ENCODE results near the gene PAGE1.
"Not testable (repeated sequence)": the region's sequence is repeated elsewhere in the genome, so short reads cannot be mapped to it uniquely, and the experiment has no call there.

PAGE1 gene, protein sequence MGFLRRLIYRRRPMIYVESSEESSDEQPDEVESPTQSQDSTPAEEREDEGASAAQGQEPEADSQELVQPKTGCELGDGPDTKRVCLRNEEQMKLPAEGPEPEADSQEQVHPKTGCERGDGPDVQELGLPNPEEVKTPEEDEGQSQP

DNA sequence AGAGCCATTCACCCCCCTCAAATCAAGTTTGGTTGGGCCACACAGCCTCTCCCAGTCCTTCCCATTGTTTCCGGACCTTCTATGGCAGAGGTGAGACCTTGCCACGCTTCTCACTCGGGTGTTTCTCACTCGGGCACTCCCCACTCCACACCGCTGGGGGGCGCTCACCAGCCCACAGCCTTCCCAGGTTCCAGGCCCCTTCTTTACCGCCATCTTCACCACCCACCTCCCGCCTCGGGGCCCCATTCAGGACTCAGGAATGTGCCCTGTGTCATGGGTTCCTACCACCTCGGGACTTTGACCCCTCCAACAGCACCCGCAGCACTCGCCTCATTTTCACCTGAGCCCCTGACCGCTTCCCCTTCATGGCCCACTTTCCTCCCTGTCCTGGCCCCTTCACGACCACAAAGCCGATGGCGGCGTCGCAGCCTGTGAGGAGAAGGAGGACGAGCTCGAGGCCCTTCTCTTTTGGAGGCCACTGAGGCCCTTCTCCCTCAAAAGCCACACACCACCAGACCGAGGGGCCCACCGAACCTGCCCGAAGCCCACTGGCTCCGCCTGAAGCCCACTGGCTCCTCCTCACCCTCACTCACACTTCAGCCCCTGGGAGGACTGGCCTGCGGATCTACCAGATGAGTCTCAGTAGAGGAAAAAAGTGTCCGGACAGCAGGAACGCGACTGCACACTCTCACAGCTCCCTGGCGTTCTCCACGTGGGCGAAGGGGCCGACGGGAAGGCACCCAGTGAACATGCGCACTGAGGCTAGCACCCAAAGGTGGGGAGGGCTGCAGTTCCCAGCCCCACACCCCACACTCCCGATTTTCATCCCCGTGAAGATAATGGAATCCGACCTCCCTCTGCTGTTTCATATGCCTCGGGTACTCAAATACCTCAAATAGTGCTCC is at the start of gene PAGE1:
Gene PAGE1 (minus strand): TSS at position 709 of the 905 bp plus-strand sequence. CDS start 1,214 bp downstream, outside the sequence.
- DNase-seq, result no peak

DNA sequence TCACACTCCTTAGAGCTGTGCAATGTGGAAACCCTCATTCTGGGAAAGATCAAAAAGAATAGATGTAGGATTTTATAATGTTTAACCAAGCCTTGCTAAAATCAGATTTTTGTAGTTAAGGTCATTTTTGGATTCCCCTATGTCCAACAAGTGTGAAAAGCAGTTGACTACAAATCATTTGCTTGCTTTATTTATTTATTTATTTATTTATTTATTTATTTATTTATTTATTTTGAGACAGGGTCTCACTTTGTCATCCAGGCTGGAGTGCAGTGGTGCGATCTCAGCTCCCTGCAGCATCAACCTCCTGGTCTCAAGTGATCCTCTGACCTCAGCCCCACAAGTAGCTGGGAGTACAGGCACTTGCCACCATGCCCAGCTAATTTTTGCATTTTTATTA is 45.7 kb upstream of the PAGE1 start:
- DNase-seq, result not testable (repeated sequence)

- DNase-seq, result no peak
These were observed 32.1 kb upstream of the PAGE1 start for GRCh38 chrX:49727847-49728246.

- no peak for DNase-seq
These were observed 31.2 kb upstream of the PAGE1 start for GRCh38 chrX:49726966-49727365.

- no peak for DNase-seq
These were observed 30.4 kb upstream of the PAGE1 start for GRCh38 chrX:49725923-49726904.

- DNase-seq, result no peak
These were observed 29.6 kb upstream of the PAGE1 start for GRCh38 chrX:49725401-49725800.

DNA sequence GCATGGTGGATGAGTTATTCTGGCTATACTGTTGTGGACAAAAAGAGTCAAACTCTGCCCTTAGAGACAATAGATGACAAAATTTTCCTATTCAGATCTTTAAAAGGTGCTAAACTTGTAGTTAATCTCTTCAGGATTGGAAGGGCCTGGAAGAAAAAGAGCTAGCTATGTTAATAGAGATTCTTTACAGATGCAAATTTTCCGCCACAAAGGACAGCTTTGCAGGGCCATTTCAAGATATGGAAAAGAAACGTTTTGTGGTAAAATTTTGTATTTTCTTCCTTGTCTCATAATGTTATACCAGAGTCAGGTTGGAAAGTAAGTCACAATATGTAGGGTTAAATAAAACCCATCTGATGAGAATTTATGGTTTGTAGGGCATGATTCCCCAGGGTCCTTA is 24.3 kb upstream of the PAGE1 start:
- DNase-seq, result not testable (repeated sequence)

GRCh38 chrX:49712577-49712976 is 16.8 kb upstream of the PAGE1 start:
- no peak for DNase-seq

DNA sequence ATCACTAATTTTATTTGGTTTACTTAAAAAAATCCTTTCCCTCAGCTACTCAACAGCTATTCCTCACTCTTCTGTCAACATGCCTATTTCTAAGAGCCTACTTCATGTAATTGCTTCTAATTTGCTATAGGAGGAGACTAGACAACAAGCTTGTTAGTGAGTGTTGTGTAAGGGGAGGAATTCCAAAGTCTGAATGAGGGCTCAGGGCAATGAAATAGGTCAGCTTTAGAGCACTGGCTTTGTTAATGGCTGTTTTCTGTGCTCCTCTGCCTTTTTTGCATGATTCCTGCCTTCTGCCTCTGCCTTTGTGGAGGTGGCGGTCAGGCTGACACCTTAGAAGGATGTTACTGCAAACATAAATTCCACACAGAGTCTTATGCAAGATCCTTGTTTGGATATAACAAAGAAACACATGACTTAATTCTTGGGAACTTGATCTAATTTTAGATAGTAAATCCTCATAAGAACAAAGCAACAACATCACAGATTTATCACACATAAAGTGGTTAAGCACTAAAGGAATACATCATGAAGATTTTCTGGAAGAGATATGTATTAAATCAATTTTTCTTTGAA is 15.0 kb upstream of the PAGE1 start:
- DNase-seq, result no peak

DNA sequence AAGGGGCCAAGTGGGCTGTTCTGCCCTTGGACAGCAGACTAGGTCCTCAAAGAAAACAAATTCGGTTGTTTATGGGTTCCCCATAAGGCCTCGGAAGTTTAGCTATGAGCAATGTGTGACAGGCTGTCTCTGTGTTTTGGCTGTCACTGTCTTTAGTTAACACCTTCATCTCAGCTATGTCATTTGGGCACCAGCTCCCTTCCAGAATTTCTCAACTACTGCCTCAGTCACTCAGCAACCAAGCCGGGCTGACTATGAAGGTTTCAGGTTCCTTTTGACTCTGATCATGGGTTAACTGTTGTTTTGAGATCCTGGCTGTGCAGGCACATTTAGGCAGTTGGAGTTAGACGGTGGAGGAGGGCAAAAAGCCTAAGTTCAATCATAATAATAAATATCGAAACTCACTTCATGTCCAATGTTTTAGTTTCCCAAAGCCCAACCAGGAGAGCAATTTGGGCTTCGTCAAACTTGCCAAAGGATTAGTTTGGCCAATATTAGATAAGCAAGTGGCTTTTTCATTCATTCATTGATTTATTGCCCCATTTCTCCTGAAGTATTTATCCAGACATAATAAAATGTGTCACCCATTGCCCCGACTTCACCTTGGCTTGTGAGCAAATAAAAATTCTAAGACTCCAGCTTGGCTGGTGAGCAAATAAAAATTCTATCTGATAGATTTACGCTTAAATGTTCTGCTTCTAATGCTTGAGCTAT is 9.1 kb upstream of the PAGE1 start:
- no peak for DNase-seq

GRCh38 chrX:49701933-49702332 is 6.1 kb upstream of the PAGE1 start:
- DNase-seq, result no peak

GRCh38 chrX:49701323-49701722 is 5.5 kb upstream of the PAGE1 start:
- DNase-seq, result no peak

DNA sequence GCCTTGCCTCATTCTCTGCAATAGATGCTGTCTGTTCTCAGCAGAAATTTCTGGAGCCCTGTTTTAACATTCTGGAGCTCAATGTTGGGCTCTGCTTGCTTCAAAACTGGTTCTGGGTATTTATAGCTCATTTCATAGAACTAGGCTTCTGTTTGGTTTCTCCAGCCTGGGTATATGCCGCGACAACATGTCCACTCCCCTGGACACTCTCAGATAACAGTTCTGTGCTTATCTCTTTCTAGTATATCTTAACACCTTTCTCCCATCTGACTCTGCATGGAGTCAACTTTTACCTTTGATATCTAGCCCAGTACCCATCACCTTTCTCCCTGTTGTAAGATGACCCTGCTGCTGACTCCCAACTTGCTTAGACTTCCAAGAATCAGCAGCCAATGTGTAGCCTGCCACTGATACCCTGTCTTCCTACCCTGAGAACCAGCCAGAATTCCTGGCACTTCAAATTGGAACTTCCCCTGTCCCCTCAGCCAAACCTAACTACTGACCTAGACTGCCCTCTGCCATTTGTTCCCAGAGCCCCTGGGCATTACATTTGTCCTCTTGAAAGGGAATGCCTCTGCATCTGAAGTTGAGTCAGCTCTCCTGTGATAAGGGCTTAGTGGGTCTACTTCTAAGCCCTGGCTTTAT is 20.6 kb downstream of the PAGE1 start:
- DNase-seq, result no peak

- no peak for DNase-seq
These were observed 22.4 kb downstream of the PAGE1 start for GRCh38 chrX:49673394-49673793.

DNA sequence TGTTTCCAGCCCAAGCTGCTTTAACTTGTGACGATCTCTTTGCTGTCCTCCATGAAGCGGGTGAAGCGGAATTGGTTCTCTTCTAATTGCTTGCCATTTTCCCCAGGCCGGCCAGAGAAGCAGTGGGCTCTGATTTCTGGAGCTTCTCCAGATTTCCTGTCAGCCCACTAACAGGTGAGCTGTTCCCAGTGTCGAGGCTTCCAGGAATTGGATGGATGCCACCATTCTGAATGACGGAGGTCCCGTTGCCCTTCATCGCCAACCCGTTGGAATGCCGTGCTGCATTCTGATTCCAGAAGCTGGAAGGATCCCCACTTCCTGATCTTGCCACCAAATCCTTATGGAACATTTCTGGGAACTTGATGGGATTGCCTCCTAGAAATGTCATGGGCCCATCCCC is 31.0 kb downstream of the PAGE1 start:
- DNase-seq, result no peak

- no peak for DNase-seq
These were observed 33.9 kb downstream of the PAGE1 start for GRCh38 chrX:49661881-49662280.

- DNase-seq, result no peak
These were observed 36.0 kb downstream of the PAGE1 start for GRCh38 chrX:49659771-49660170.

DNA sequence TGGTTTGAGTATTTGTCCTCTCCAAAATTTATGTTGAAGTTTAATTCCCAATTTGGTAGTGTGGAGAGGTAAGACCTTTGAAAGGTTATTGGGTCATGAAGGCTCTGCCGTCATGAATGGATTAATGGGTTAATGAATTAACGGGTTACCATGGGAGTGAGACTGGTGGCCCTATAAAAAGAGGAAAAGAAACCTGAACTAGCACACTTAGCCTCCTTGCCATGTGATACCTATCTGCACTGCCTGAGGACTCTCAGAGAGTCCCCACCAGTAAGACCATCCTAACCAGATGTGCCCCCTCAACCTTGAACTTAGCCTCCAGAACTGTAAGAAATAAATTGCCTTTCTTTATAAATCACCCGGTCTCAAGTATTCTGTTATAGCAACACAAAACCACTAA is 39.3 kb downstream of the PAGE1 start:
- no peak for DNase-seq

GRCh38 chrX:49644991-49645637 is 50.7 kb downstream of the PAGE1 start:
- no peak for DNase-seq

Data from activated CD4-positive, alpha-beta T cell treated with anti-CD3 and anti-CD28 coated beads, Interleukin-2, amount 50 U/mL, for 4 hours (primary cell).